Measurements from ENCODE around the gene CLTB. TPM values are rescaled to one million over a fixed set of nuclear protein-coding genes. Genes with fewer than 3 reads are reported as not detected.

Gene CLTB
- total RNA-seq, 1 donor from 2014 or later = 189 TPM

GRCh38 chr5:176407456-176408251 lies 8.7 kb downstream of the CLTB start:
- no peak for TF ChIP-seq CTCF (IDR thresholded peaks at IDR 0.05)
- peak in 1 of 2 donors; percentile 58 for DNase-seq (ENCODE audit: low spot score in 2 of 2)
- intact Hi-C loops (cut with DNase I) = no loop called here
- H3K27me3 ChIP-seq = no peaks in the 10 kb centered on the region
- no peaks in the 10 kb centered on the region for H3K4me1 ChIP-seq
- H3K4me3 ChIP-seq = no peak overlapping the region
- H3K36me3 ChIP-seq = peaks cover 32 to 59% of the 10 kb centered on the region in 2 donors
- H3K27ac ChIP-seq = no peak overlapping the region
- no peaks in the 10 kb centered on the region for H3K9me3 ChIP-seq

- peaks cover 32 to 59% of the 10 kb centered on the region in 2 donors for H3K36me3 ChIP-seq
- DNase-seq (ENCODE audit: low spot score in 2 of 2) = peak in 1 of 2 donors; percentile 38
- intact Hi-C loops (cut with DNase I) = no loop called here
Measured at GRCh38 chr5:176406436-176407052, 9.8 kb downstream of the CLTB start.

DNA sequence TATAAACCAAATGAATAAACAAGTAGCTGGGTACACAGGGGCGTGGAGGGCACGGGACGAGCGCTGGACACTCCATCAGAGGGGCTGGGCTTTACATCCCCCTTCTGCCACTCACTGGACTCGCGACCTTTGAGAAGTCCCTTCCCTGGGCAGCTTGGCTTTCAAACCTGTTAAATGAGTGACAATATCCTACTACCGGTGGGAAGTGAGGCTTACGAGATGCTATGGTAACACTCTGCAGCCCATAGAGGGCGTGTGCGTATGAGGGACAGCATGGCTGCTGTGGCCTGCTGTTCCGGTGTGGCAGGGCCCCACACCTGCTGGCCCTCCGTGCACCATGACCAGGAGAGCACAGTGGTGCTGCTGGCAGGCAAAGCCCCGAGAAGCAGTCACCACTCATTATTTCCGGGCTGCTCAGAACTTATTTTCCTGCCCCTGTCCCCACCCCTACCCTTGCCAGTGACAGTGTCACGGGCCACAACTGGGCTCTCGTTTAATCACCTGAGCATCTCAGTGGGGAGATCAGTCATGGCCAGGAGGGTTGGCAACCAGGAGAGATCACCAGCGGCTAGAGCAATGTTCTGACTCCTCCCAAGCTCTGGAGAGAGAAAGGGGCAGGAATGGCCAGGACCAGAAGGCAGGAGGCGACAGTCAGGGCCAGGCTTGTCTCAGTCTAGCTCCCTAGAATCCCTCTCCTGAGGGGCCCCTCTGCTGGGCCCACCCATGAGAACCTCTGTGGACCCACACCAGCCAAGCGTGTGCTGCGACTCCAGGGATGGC lies 10.5 kb downstream of the CLTB start:
- no peaks in the 10 kb centered on the region for H3K27me3 ChIP-seq
- TF ChIP-seq CTCF (IDR thresholded peaks at IDR 0.05) = no peak
- peaks cover 32 to 59% of the 10 kb centered on the region in 2 donors for H3K36me3 ChIP-seq
- H3K4me3 ChIP-seq = no peak overlapping the region
- H3K9me3 ChIP-seq = no peaks in the 10 kb centered on the region
- intact Hi-C loops (cut with DNase I) = no loop called here
- no peak for DNase-seq (ENCODE audit: low spot score in 2 of 2)
- no peaks in the 10 kb centered on the region for H3K4me1 ChIP-seq
- no peak overlapping the region for H3K27ac ChIP-seq

More at GRCh38 chr5:176406436-176407052, 9.8 kb downstream of the CLTB start:
- Histone ChIP-seq H3K27ac (no peak overlapping the region), H3K27me3 (no peaks in the 10 kb centered on the region), H3K4me1 (no peaks in the 10 kb centered on the region), H3K9me3 (no peaks in the 10 kb centered on the region), H3K4me3 (no peak overlapping the region)
- no peak for TF ChIP-seq CTCF (IDR thresholded peaks at IDR 0.05)

- DNase-seq (ENCODE audit: low spot score in 2 of 2) = no peak
- intact Hi-C loops (cut with DNase I) = no loop called here
- no peak for TF ChIP-seq CTCF (IDR thresholded peaks at IDR 0.05)
- H3K36me3 ChIP-seq = peaks cover 15 to 39% of the 10 kb centered on the region in 2 donors
- no peaks in the 10 kb centered on the region for H3K9me3 ChIP-seq
- no peaks in the 10 kb centered on the region for H3K4me1 ChIP-seq
- no peaks in the 10 kb centered on the region for H3K27me3 ChIP-seq
- no peak overlapping the region for H3K27ac ChIP-seq
- H3K4me3 ChIP-seq = no peak overlapping the region
Measured at GRCh38 chr5:176401281-176402205, 14.8 kb downstream of the CLTB start.

All from ascending aorta (tissue), 2 donors.